RWPE1 (cell line): ENCODE data around the gene PDZD2.

Source experiments
- CTCF ChIA-PET: fragments of 350-600 bp; sonication (Branson Sonifier 250); formaldehyde crosslinking; extraction: SDS; loops from one replicate; lab custom pipeline; 2021; lab: Yijun Ruan, JAX
- POLR2A ChIA-PET: fragments of 400-600 bp; formaldehyde crosslinking; extraction: SDS; loops from one replicate; lab custom pipeline; 2020; ENCODE audit warnings: antibody characterized with exemption; ENCODE audit not compliant: low non-redundant PET; lab: Yijun Ruan, JAX
- DNase-seq: peaks from one replicate; pipeline ENCODE4 v3.0.0; 2012; ENCODE audit warnings: low spot score
- H3K27ac ChIP-seq: fragments of 450-650 bp; 2 replicates; pipeline ENCODE4 v1.5.1; 2017
- CTCF ChIP-seq: fragments of 450-650 bp; conservative IDR thresholded peaks from 2 replicates; pipeline ENCODE4 v1.5.1; 2017; ENCODE audit warnings: low read depth, mild to moderate bottlenecking

The PDZD2 gene

GRCh38 chr5:31776976-31777651 is 138.2 kb downstream of the PDZD2 start:
- no peak for TF ChIP-seq CTCF
- CTCF ChIA-PET, result no interaction called here
- no peak overlapping the region for H3K27ac ChIP-seq
- POLR2A ChIA-PET, result no interaction called here
- DNase-seq, result no peak

DNA sequence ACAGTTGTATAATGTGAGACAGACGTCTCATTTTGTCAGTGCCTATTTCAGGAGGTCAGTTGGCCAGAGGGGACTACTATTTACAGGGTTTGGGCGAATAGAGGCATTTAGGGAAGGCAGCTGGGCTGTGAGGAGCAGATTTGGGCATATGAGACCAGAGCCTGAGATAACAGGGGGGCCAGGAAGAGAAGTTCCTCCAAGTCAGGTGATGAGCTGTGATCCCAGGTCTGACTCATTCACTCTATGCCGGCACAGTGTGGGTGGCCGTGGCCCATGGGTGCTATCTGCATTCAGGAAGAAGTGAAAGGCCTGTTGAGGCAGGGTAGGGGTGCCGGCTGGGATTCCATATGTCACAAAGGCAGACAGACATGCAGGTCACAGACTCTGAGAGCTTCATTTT is 142.8 kb downstream of the PDZD2 start:
- H3K27ac ChIP-seq, result no peak overlapping the region
- DNase-seq, result peak; percentile 50
- TF ChIP-seq CTCF, result no peak
- ChIA-PET CTCF (interaction anchor here (0.7 kb wide), 1 partner anchor 50 kb away, joined by 3 read pairs; no protein-coding TSS in a partner anchor), POLR2A (no interaction called here)

- ChIA-PET POLR2A (no interaction called here), CTCF (no interaction called here)
- DNase-seq, result no peak
- no peak overlapping the region for H3K27ac ChIP-seq
- no peak for TF ChIP-seq CTCF
Measured at GRCh38 chr5:31783086-31783645, 144.2 kb downstream of the PDZD2 start.

GRCh38 chr5:31783731-31784130 is 144.8 kb downstream of the PDZD2 start:
- no peak overlapping the region for H3K27ac ChIP-seq
- ChIA-PET CTCF (no interaction called here), POLR2A (no interaction called here)
- TF ChIP-seq CTCF, result no peak
- no peak for DNase-seq

- no peak for DNase-seq
- no peak overlapping the region for H3K27ac ChIP-seq
- CTCF ChIA-PET, result interaction anchor here (0.5 to 1.8 kb wide), 2 partner anchors 23 to 39 kb away, joined by 3 read pairs; no protein-coding TSS in a partner anchor
- TF ChIP-seq CTCF, result no peak
- POLR2A ChIA-PET, result interaction anchor here (0.6 kb wide), 1 partner anchor 118 kb away, joined by 4 read pairs; no protein-coding TSS in a partner anchor
Measured at GRCh38 chr5:31786090-31786631, 147.2 kb downstream of the PDZD2 start.

DNA sequence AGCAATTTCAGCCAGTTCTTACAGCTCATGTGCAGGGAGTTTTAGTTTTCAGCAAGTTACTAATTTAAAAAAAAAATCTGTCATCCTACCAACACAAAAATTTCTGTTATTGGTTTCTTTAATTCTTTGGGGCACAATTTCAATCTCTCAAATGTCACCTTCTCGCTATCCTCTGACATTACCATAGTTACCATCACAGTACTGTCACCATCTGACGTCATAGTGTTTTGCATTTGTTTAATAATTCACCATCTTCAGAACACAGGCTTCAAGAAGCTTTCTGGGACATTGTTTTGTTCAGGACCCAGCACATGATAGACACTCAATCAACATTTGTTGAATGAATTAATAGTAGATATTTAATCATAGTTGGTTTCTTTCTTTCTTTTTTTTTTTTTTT is 155.1 kb downstream of the PDZD2 start:
- ChIA-PET POLR2A (no interaction called here), CTCF (no interaction called here)
- H3K27ac ChIP-seq, result no peak overlapping the region
- no peak for TF ChIP-seq CTCF
- DNase-seq, result no peak
